ENCODE measurements around the gene ZFYVE28.

Gene ZFYVE28

DNA sequence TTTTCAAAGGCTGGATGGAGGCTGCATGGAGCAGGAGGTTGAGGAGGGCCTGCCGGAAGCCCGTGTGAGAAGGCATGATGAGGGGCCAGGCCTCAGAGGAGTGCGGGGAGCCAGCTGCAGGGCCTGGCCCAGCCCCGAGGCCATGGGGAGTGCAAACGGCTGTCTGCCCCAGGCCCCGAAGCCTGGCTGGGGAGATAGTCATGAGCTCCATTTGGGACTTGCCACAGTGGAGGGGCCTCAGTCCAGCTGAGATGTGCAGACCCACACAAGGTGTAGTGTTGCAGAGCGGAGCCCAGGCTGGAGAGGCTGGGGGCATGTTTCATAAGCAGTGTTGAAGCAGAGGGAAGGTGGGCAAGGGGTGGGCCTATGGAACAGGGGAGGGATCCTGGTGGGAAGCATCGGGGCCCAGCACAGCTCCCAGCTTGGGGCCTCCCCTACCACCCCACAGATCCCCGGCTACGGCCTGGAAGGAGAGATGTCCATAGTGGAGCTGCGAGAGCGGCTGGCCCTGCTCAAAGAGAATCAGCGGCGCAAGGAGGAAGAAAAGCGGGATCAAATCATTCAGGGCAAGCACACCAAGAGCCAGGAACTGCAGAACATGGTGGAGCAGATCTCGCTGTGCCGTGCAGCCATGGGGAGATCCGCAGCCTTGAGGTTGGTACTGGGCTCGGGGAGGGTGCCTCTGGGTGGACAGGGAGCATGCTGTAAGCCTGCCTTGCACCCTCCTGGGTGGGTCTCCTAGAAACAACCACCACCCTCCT, 41.3 kb upstream of the ZFYVE28 start:
- no peak overlapping the region for H3K4me2 ChIP-seq (ENCODE audit: low read depth, low read length, poor library complexity, severe bottlenecking)

GRCh38 chr4:2458546-2459491, 40.4 kb upstream of the ZFYVE28 start:
- no peak overlapping the region for H3K9ac ChIP-seq (ENCODE audit: low read length)
- no peaks in the 10 kb centered on the region for H3K9me2 ChIP-seq (replicated peaks; ENCODE audit: insufficient read depth, low read length)

More for the DNA sequence above, 41.3 kb upstream of the ZFYVE28 start:
- Histone ChIP-seq H3K9me3 (ENCODE audit: insufficient read depth, low read length) (no peaks in the 10 kb centered on the region), H3K9ac (ENCODE audit: low read length) (no peak overlapping the region), H3F3A (ENCODE audit: insufficient read depth) (no peaks in the 10 kb centered on the region), H2AFZ (ENCODE audit: low read depth, low read length, severe bottlenecking) (no peak overlapping the region), H3K36me3 (ENCODE audit: low read length) (no peaks in the 10 kb centered on the region), H3K27ac (ENCODE audit: low read depth, low read length) (no peak overlapping the region), H3K4me3 (ENCODE audit: insufficient read depth, low read length, poor library complexity, severe bottlenecking) (no peak overlapping the region), H3K27me3 (ENCODE audit: low read length) (no peaks in the 10 kb centered on the region), H4K20me1 (ENCODE audit: low read depth, low read length) (no peaks in the 10 kb centered on the region), H3K79me2 (ENCODE audit: insufficient read depth, low read length) (no peaks in the 10 kb centered on the region), H3K9me2 (replicated peaks; ENCODE audit: insufficient read depth, low read length) (no peaks in the 10 kb centered on the region)
- no peak for TF ChIP-seq CTCF (IDR thresholded peaks at IDR 0.05; ENCODE audit: insufficient read depth, low read length, poor library complexity, severe bottlenecking)
- TF ChIP-seq EZH2phosphoT487 (conservative IDR thresholded peaks at IDR 0.05; ENCODE audit: low read length), result no peak

More at GRCh38 chr4:2458546-2459491, 40.4 kb upstream of the ZFYVE28 start:
- Histone ChIP-seq H3K27me3 (ENCODE audit: low read length) (no peaks in the 10 kb centered on the region), H3K36me3 (ENCODE audit: low read length) (no peaks in the 10 kb centered on the region), H3K9me3 (ENCODE audit: insufficient read depth, low read length) (no peaks in the 10 kb centered on the region), H2AFZ (ENCODE audit: low read depth, low read length, severe bottlenecking) (no peak overlapping the region), H3K4me3 (ENCODE audit: insufficient read depth, low read length, poor library complexity, severe bottlenecking) (no peak overlapping the region), H3K27ac (ENCODE audit: low read depth, low read length) (no peak overlapping the region), H4K20me1 (ENCODE audit: low read depth, low read length) (no peaks in the 10 kb centered on the region), H3K79me2 (ENCODE audit: insufficient read depth, low read length) (no peaks in the 10 kb centered on the region), H3K4me2 (ENCODE audit: low read depth, low read length, poor library complexity, severe bottlenecking) (no peak overlapping the region), H3F3A (ENCODE audit: insufficient read depth) (no peaks in the 10 kb centered on the region)
- TF ChIP-seq EZH2phosphoT487 (conservative IDR thresholded peaks at IDR 0.05; ENCODE audit: low read length) (no peak), CTCF (IDR thresholded peaks at IDR 0.05; ENCODE audit: insufficient read depth, low read length, poor library complexity, severe bottlenecking) (no peak)

Measured in SU-DHL-6 (cell line).